ENCODE measurements around the gene ITGA5. TPM values are rescaled to one million over a fixed set of nuclear protein-coding genes. Genes with fewer than 3 reads are reported as not detected.

The ITGA5 gene
- total RNA-seq, 1 donor from 2014 or later = 55.3 TPM

- no peak for TF ChIP-seq CTCF (IDR thresholded peaks at IDR 0.05; ENCODE audit: borderline replicate concordance)
- Histone ChIP-seq H3K9me3 (replicated peaks) (no peaks in the 10 kb centered on the region), H3K27ac (replicated peaks) (no peak overlapping the region), H3K4me1 (peaks cover 89% of the 10 kb centered on the region), H3K36me3 (no peaks in the 10 kb centered on the region), H3K4me3 (no peak overlapping the region), H3K27me3 (ENCODE audit: low read depth) (no peaks in the 10 kb centered on the region)
- intact Hi-C loops (cut with micrococcal nuclease) = no loop called here
- DNase-seq = no peak
These were observed 7.6 kb upstream of the ITGA5 start for GRCh38 chr12:54426690-54427089.

GRCh38 chr12:54425702-54426101, 6.6 kb upstream of the ITGA5 start:
- no peak overlapping the region for H3K27ac ChIP-seq (replicated peaks)
- TF ChIP-seq CTCF (IDR thresholded peaks at IDR 0.05; ENCODE audit: borderline replicate concordance) = no peak
- no peak for DNase-seq
- no peak overlapping the region for H3K4me3 ChIP-seq
- no peaks in the 10 kb centered on the region for H3K27me3 ChIP-seq (ENCODE audit: low read depth)
- H3K4me1 ChIP-seq = peaks cover 89% of the 10 kb centered on the region
- no peaks in the 10 kb centered on the region for H3K9me3 ChIP-seq (replicated peaks)
- H3K36me3 ChIP-seq = no peaks in the 10 kb centered on the region
- intact Hi-C loops (cut with micrococcal nuclease) = no loop called here

DNA sequence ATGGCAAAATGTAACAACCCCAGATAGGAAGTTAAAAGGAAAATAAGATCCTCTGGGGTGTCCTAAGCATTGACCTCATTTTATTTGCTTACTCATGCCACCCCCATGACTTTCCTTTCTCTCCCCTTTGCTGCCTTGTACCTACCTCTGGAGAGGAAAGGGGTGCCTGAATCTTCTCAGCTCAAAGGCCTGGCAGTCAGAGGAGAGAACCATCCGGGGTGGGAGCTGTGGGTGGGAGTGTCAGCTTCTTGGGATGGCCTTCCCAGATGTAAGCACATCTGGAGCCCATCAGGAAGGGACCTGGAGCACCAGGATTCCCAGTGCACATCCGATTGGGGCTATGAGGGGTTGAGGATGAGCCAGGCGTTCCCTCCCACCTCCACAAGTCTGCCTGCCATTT, 5.2 kb upstream of the ITGA5 start:
- no peak for TF ChIP-seq CTCF (IDR thresholded peaks at IDR 0.05; ENCODE audit: borderline replicate concordance)
- no peaks in the 10 kb centered on the region for H3K36me3 ChIP-seq
- intact Hi-C loops (cut with micrococcal nuclease) = no loop called here
- no peaks in the 10 kb centered on the region for H3K27me3 ChIP-seq (ENCODE audit: low read depth)
- DNase-seq = no peak
- no peaks in the 10 kb centered on the region for H3K9me3 ChIP-seq (replicated peaks)
- H3K4me3 ChIP-seq = no peak overlapping the region
- peaks cover 92% of the 10 kb centered on the region for H3K4me1 ChIP-seq
- H3K27ac ChIP-seq (replicated peaks) = no peak overlapping the region

DNA sequence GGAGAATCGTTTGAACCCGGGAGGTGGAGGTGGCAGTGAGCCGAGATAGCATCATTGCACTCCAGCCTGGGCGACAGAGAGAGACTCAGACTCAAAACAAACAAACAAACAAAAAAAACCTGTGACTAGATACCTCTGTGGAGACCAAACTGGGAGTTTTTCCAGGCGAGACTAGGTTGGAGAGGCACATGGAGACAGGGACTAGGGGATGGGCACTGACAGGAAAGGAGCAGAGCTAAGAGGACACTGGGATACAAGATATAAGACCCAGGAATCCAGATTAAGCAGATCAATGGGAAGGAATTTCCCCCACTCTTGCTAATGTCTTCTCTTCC, 4.7 kb upstream of the ITGA5 start:
- no peak for TF ChIP-seq CTCF (IDR thresholded peaks at IDR 0.05; ENCODE audit: borderline replicate concordance)
- DNase-seq = no peak
- Histone ChIP-seq H3K36me3 (no peaks in the 10 kb centered on the region), H3K27ac (replicated peaks) (no peak overlapping the region), H3K4me3 (no peak overlapping the region), H3K9me3 (replicated peaks) (no peaks in the 10 kb centered on the region), H3K27me3 (ENCODE audit: low read depth) (no peaks in the 10 kb centered on the region), H3K4me1 (peaks cover 92% of the 10 kb centered on the region)
- intact Hi-C loops (cut with micrococcal nuclease) = no loop called here

GRCh38 chr12:54421879-54422250, 2.8 kb upstream of the ITGA5 start:
- TF ChIP-seq CTCF (IDR thresholded peaks at IDR 0.05; ENCODE audit: borderline replicate concordance) = no peak
- H3K27me3 ChIP-seq (ENCODE audit: low read depth) = no peaks in the 10 kb centered on the region
- H3K27ac ChIP-seq (replicated peaks) = peak overlapping the region; percentile 89
- DNase-seq = no peak
- intact Hi-C loops (cut with micrococcal nuclease) = no loop called here
- H3K4me3 ChIP-seq = no peak overlapping the region
- H3K9me3 ChIP-seq (replicated peaks) = no peaks in the 10 kb centered on the region
- peaks cover 92% of the 10 kb centered on the region for H3K4me1 ChIP-seq
- no peaks in the 10 kb centered on the region for H3K36me3 ChIP-seq

All from left ventricle myocardium inferior (tissue), 1 donor.